GM12878 (cell line): ENCODE data around the gene LAMA2.

Experiments used
- CTCF ChIP-seq, 3 experiments: IDR thresholded peaks in 2 of 3; conservative IDR thresholded peaks in 1 of 3; 2 replicates each; pipeline ENCODE4 v1.5.1; 2011; ENCODE audit warnings: low read depth in 3 of 3, low read length in 3 of 3, mild to moderate bottlenecking in 3 of 3, control low read depth in 2 of 3, moderate library complexity in 2 of 3, inconsistent platforms in 1 of 3, mixed read lengths in 1 of 3; ENCODE audit not compliant: control insufficient read depth in 2 of 3, insufficient read depth in 1 of 3; ENCODE audit errors: extremely low read depth in 1 of 3
- E4F1 ChIP-seq: fragments of 450-650 bp; IDR thresholded peaks from 2 replicates; pipeline ENCODE4 v1.6.1; 2018; ENCODE audit warnings: borderline replicate concordance, mild to moderate bottlenecking; ENCODE audit not compliant: partially characterized antibody
- IRF3 ChIP-seq: fragments of 450-650 bp; IDR thresholded peaks from 2 replicates; pipeline ENCODE4 v1.6.1; 2014; ENCODE audit warnings: mild to moderate bottlenecking
- POLR2A ChIP-seq: IDR thresholded peaks from 2 replicates; pipeline ENCODE4 v1.6.1; 2011; ENCODE audit warnings: low read depth, mild to moderate bottlenecking, low read length
- TAF1 ChIP-seq: IDR thresholded peaks from 2 replicates; pipeline ENCODE4 v1.6.1; 2011; ENCODE audit warnings: mild to moderate bottlenecking, low read depth, low read length, borderline replicate concordance
- ZNF274 ChIP-seq: IDR thresholded peaks from one replicate; pipeline ENCODE4 v1.8.0; 2011; ENCODE audit not compliant: insufficient read length, insufficient read depth
- TF ChIP-seq, protein P1 (sequence below): IDR thresholded peaks from 2 replicates; pipeline ENCODE4 v1.6.1; 2012; ENCODE audit warnings: low read depth, low read length, improper control_type of control experiment

DNA sequence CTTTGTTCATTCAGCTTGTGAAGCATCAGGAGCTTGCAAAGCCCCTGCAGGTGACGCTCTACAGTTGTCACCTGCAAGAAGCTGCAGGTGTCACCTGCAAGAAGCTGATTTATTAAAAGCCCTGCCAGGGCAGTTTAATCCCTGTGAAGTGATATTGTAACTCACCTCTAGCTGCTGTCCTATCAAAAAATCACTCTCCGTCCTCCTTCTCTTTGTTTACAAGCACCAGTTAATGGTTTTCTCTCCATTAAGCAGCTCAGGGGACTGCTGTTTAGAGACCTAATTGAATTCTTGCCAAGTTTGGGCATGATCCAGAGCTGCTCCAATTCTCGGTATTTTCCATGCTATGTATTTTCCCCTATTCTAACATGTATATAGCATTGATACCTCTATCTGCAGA, 481.1 kb downstream of the LAMA2 start:
- TF ChIP-seq TAF1: no peak
- no peak for TF ChIP-seq E4F1
- no peak for TF ChIP-seq CTCF (IDR thresholded peaks at IDR 0.05 in 2 of 3, conservative IDR thresholded peaks at IDR 0.05 in 1 of 3; ENCODE audit: control insufficient read depth in 2 of 3, extremely low read depth in 1 of 3, insufficient read depth in 1 of 3, low read depth in 3 of 3, low read length in 3 of 3)
- no peak for TF ChIP-seq POLR2A
- no peak for TF ChIP-seq ZNF274
- TF ChIP-seq IRF3: no peak
- TF ChIP-seq, protein P1, sequence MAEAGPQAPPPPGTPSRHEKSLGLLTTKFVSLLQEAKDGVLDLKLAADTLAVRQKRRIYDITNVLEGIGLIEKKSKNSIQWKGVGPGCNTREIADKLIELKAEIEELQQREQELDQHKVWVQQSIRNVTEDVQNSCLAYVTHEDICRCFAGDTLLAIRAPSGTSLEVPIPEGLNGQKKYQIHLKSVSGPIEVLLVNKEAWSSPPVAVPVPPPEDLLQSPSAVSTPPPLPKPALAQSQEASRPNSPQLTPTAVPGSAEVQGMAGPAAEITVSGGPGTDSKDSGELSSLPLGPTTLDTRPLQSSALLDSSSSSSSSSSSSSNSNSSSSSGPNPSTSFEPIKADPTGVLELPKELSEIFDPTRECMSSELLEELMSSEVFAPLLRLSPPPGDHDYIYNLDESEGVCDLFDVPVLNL: no peak
